PC-9 (cell line): ENCODE data around the gene SLCO2A1.

Experiments used
- CTCF ChIP-seq: fragments of 200-600 bp; sonication (generic); conservative IDR thresholded peaks from 2 replicates; pipeline ENCODE4 v1.6.1; 2017; ENCODE audit warnings: mixed run types, antibody characterized with exemption, mild to moderate bottlenecking, moderate library complexity
- EZH2 ChIP-seq: fragments of 200-600 bp; sonication (generic); IDR thresholded peaks from 2 replicates; pipeline ENCODE4 v1.8.0; 2017; ENCODE audit warnings: antibody characterized with exemption, low read depth

- TF ChIP-seq CTCF = no peak
- TF ChIP-seq EZH2 = no peak
Observed at GRCh38 chr3:134075568-134075825, 45.8 kb upstream of the SLCO2A1 start.
